BE2C (cell line): ENCODE data around the gene GMFB.

Experiments used
- DNase-seq: peaks from one replicate; pipeline ENCODE4 v3.0.0-alpha.2; 2020
- H3K27me3 ChIP-seq: fragments of 250-450 bp; sonication (Bioruptor Pico); 2 replicates; pipeline ENCODE4 v1.5.1; 2020; ENCODE audit warnings: mild to moderate bottlenecking
- H3K36me3 ChIP-seq: fragments of 250-450 bp; sonication (Bioruptor Pico); 2 replicates; pipeline ENCODE4 v1.5.1; 2020; ENCODE audit warnings: mild to moderate bottlenecking
- H3K4me1 ChIP-seq: fragments of 250-450 bp; sonication (Bioruptor Pico); 2 replicates; pipeline ENCODE4 v1.5.1; 2020
- H3K4me3 ChIP-seq: 2 replicates; pipeline ENCODE4 v1.5.1; 2011; ENCODE audit warnings: low read depth, low read length
- H3K9me3 ChIP-seq: fragments of 250-450 bp; sonication (Bioruptor Pico); 2 replicates; pipeline ENCODE4 v1.5.1; 2020
- CTCF ChIP-seq: IDR thresholded peaks from 2 replicates; pipeline ENCODE4 v1.5.1; 2012; ENCODE audit warnings: mild to moderate bottlenecking, low read depth, low read length

GMFB gene

DNA sequence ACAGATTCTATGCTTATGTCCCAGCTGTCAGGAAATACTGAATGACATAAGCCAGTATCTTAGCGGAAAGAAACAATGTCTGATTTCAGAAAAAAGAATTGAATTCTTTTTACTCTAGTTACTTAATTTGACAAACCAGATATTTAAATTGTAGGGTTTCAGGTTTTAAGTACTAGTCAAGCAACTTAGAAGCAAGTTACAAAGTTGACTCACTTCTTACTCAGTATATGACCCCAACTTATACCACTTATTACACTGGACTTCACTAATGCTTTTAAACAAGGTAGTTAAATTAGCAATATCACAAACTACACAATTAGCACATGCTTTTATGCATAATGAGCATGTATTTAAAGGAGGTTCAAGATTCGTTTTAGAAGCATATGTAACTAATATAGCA is 7.1 kb downstream of the GMFB start:
- no peak for TF ChIP-seq CTCF
- Histone ChIP-seq H3K36me3 (peaks cover 28% of the 10 kb centered on the region), H3K9me3 (no peaks in the 10 kb centered on the region), H3K4me1 (no peaks in the 10 kb centered on the region; the same call in 1 of the 2 replicates), H3K27me3 (no peaks in the 10 kb centered on the region), H3K4me3 (no peak overlapping the region)
- DNase-seq = no peak

GRCh38 chr14:54480830-54481562 is 7.8 kb downstream of the GMFB start:
- no peaks in the 10 kb centered on the region for H3K9me3 ChIP-seq
- H3K27me3 ChIP-seq = no peaks in the 10 kb centered on the region
- TF ChIP-seq CTCF = no peak
- peaks cover 28% of the 10 kb centered on the region for H3K36me3 ChIP-seq
- DNase-seq = no peak
- H3K4me1 ChIP-seq = no peaks in the 10 kb centered on the region; the same call in 1 of the 2 replicates
- no peak overlapping the region for H3K4me3 ChIP-seq

DNA sequence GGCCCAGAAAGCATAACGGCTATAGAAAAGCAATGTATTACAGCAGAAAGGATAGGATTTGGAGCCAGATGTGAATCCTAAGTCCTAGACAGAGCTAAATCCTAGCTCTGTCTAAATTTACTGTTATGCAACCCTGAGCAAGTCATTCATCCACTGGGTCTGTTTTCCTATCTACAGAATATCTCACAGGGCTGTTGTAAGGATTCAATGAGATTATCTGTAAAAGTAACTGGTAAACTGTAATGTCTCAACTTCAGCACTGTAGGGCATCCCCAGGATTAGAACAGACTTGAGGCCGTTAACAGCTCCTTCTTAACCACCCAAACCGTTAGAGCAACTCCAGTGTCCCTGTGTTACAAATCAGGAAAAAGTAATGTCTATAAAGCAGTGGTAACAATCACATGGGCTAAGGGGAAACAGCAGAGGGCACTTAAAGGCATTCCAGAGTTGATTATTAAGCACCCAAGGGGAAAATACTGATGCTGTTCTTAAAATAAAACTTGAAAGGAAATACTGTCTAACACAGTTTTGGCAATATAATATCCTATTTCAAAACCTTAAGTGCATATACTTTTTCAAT is 10.1 kb downstream of the GMFB start:
- peaks cover 32% of the 10 kb centered on the region for H3K36me3 ChIP-seq
- no peaks in the 10 kb centered on the region for H3K27me3 ChIP-seq
- no peak overlapping the region for H3K4me3 ChIP-seq
- DNase-seq = no peak
- TF ChIP-seq CTCF = no peak
- H3K9me3 ChIP-seq = no peaks in the 10 kb centered on the region
- no peaks in the 10 kb centered on the region; the same call in 1 of the 2 replicates for H3K4me1 ChIP-seq

GRCh38 chr14:54475911-54476310 is 12.9 kb downstream of the GMFB start:
- H3K4me1 ChIP-seq = no peaks in the 10 kb centered on the region; the same call in 1 of the 2 replicates
- no peak for DNase-seq
- peaks cover 14% of the 10 kb centered on the region for H3K36me3 ChIP-seq
- no peak overlapping the region for H3K4me3 ChIP-seq
- no peaks in the 10 kb centered on the region for H3K27me3 ChIP-seq
- TF ChIP-seq CTCF = no peak
- H3K9me3 ChIP-seq = no peaks in the 10 kb centered on the region

DNA sequence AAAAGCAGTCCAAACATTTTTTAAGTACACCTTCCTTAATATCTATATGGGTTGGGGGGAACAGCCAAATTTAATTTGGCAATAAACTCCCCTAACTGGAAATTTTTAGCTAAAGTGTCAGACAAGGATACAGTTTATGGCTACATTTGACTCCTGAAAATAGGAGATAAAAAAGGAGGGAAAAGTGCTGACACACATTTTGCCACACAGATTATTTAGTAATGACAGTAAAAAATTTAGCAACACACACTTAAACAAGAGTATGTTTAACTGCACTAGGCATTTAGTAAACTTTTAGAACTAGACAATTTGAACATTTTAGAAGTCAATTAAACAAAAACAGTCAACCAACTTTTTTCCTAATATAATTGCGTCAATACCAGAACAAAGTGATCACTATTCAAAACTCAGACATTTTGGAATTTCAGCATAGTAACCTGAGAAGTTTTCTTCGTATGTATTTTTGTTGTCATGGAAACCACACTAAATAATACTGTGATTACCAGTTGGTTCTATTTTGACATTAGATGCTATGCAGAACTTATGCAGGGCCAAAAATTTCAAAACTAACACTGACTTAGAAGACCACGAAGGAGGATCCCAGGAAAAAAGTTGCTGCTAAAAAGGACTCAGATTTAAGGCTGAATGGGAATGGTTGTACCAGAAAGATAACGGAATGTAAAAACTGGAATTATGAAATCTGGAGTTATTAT is 13.4 kb downstream of the GMFB start:
- H3K36me3 ChIP-seq = peaks cover 11% of the 10 kb centered on the region
- no peak overlapping the region for H3K4me3 ChIP-seq
- DNase-seq = no peak
- H3K27me3 ChIP-seq = no peaks in the 10 kb centered on the region
- no peak for TF ChIP-seq CTCF
- no peaks in the 10 kb centered on the region; the same call in 1 of the 2 replicates for H3K4me1 ChIP-seq
- H3K9me3 ChIP-seq = no peaks in the 10 kb centered on the region
